Adrenal gland (tissue), 19 donors: ENCODE results near the gene SOX12. TPM values are rescaled to one million over a fixed set of nuclear protein-coding genes. Genes with fewer than 3 reads are reported as not detected.

Experiments
- DNase-seq, 7 donors: peaks; one replicate each; pipeline ENCODE4 v3.0.0-alpha.2; 2019 to 2020
- H3K27ac ChIP-seq, 5 donors: fragments of 200-600 bp; sonication (generic) in 4 of 5; 1 replicate in 3 of 5; 2 replicates in 2 of 5; pipeline versions ENCODE4 v1.5.1 to v1.8.0; 2016 to 2020; ENCODE audit warnings: mild to moderate bottlenecking in 1 of 5
- H3K27me3 ChIP-seq: fragments of 200-600 bp; 2 replicates; pipeline ENCODE4 v1.8.0; 2021
- H3K36me3 ChIP-seq, 2 donors: fragments of 200-600 bp; replicated peaks in 1 of 2; 1 replicate in 1 of 2; 2 replicates in 1 of 2; pipeline versions ENCODE4 v1.5.1 to v1.8.0; 2018 to 2022
- H3K4me1 ChIP-seq, 2 donors: fragments of 200-600 bp; replicated peaks in 1 of 2; 1 replicate in 1 of 2; 2 replicates in 1 of 2; pipeline versions ENCODE4 v1.5.1 to v1.8.0; 2018 to 2021
- H3K4me3 ChIP-seq, 4 donors: fragments of 200-600 bp; sonication (generic) in 3 of 4; one replicate each; pipeline ENCODE4 v1.5.1; 2016 to 2018
- H3K9me3 ChIP-seq, 3 donors: fragments of 200-600 bp; sonication (generic) in 1 of 3; replicated peaks in 1 of 3; 1 replicate in 2 of 3; 2 replicates in 1 of 3; pipeline versions ENCODE4 v1.5.1 to v1.8.0; 2016 to 2021
- CTCF ChIP-seq, 6 experiments: fragments of 450-650 bp in 4 of 6; fragments of 200-600 bp in 2 of 6; sonication (generic) in 1 of 6; IDR thresholded peaks; 1 replicate in 5 of 6; 2 replicates in 1 of 6; pipeline versions ENCODE4 v1.5.1 to v1.8.0; 2016 to 2021; ENCODE audit warnings: antibody characterized with exemption in 6 of 6, mild to moderate bottlenecking in 2 of 6, moderate library complexity in 1 of 6
- POLR2A ChIP-seq, 2 donors: fragments of 450-650 bp; IDR thresholded peaks; one replicate each; pipeline ENCODE4 v1.6.1; 2017; ENCODE audit warnings: antibody characterized with exemption in 2 of 2, mild to moderate bottlenecking in 2 of 2, moderate library complexity in 1 of 2
- WGBS, 4 donors: extraction: QIAGEN DNeasy Blood & Tissue Kit in 2 of 4; methylation state at CpG; one replicate each; pipeline versions ENCODE4 v1.1.5 to v1.1.7; 2013 to 2017; 5-methylcytosine and 5-hydroxymethylcytosine counted together
- intact Hi-C, 2 donors: fragments of 100-400 bp; cut with DNase I; formaldehyde crosslinking; loops; one replicate each; pipeline versions ENCODE4 v1.14.1 to v1.15.0; 2022 to 2023
- long read RNA-seq, 10 donors: library from polyadenylated mRNA in 3 of 10; unstranded in 2 of 10; stranded (forward) in 1 of 10; transcript quantifications; one replicate each; pipeline ENCODE4 v2.0.0 and lab custom pipeline, GENCODE V29; 2021 to 2026
- polyA plus RNA-seq, 3 donors: library from polyadenylated mRNA; stranded (reverse); fragments of 200-250 nt in 2 of 3; fragments of 350-450 nt in 1 of 3; fragmentation: Illumina TruSeq in 1 of 3; extraction: RNeasy Lipid Tissue Mini Kit (QIAGEN cat#74804) in 1 of 3; gene quantifications; one replicate each; pipeline ENCODE4 v1.2.3, GENCODE V29; 2013 to 2014
- total RNA-seq, 9 donors: library from RNA; depleted of rRNA in 4 of 9; stranded (reverse); fragments of >200 nt in 4 of 9; fragments of 120-200 nt in 1 of 9; fragmentation: NEBNext Ultra II Directional in 1 of 9; extraction: Animal tissue kit (Norgen Biotek cat#: 25700) in 1 of 9; gene quantifications; one replicate each; pipeline versions ENCODE4 v1.1.0 to v1.2.4, GENCODE V29; 2013 to 2023
- donor health status: healthy with polysubstance abuse.
- donor health status: Bipolar disorder and iron deficiency.
- donor health status: DM: yes; HTN: yes; CAD: no.
- donor health status: DM: no; HTN: no; CAD: no.
- donor health status: DM: no; HTN: no; CAD: no.
- donor health status: DM: yes; HTN: yes; CAD: no.

The SOX12 gene
- 10 to 100 TPM in 6 of 9 donors, 1 to 10 TPM in 3; 4.6 to 38.8 (median 11.5) TPM for total RNA-seq
- 10 to 100 TPM in 1 of 3 donors, 1 to 10 TPM in 2; 2.0 to 12.8 (median 5.4) TPM for polyA plus RNA-seq
- long read RNA-seq, donor 1, full-length matches to known transcripts = 24 of 24 reads
- long read RNA-seq, donor 1, partial matches to known transcripts = 0 of 24 reads
- long read RNA-seq, donor 1, other reads (novel, unspliced or antisense) = 0 of 24 reads
- long read RNA-seq, donor 2, full-length matches to known transcripts = 43 of 43 reads
- long read RNA-seq, donor 2, partial matches to known transcripts = 0 of 43 reads
- long read RNA-seq, donor 2, other reads (novel, unspliced or antisense) = 0 of 43 reads
- long read RNA-seq, donor 3, full-length matches to known transcripts = 13 of 13 reads
- long read RNA-seq, donor 3, partial matches to known transcripts = 0 of 13 reads
- long read RNA-seq, donor 3, other reads (novel, unspliced or antisense) = 0 of 13 reads
- long read RNA-seq, donor 4, full-length matches to known transcripts = 2 of 2 reads
- long read RNA-seq, donor 4, partial matches to known transcripts = 0 of 2 reads
- long read RNA-seq, donor 4, other reads (novel, unspliced or antisense) = 0 of 2 reads
- long read RNA-seq, donor 5, full-length matches to known transcripts = 21 of 21 reads
- long read RNA-seq, donor 5, partial matches to known transcripts = 0 of 21 reads
- long read RNA-seq, donor 5, other reads (novel, unspliced or antisense) = 0 of 21 reads
- long read RNA-seq, donor 6, full-length matches to known transcripts = 1 of 1 reads
- long read RNA-seq, donor 6, partial matches to known transcripts = 0 of 1 reads
- long read RNA-seq, donor 6, other reads (novel, unspliced or antisense) = 0 of 1 reads
- long read RNA-seq, donor 7, full-length matches to known transcripts = 26 of 26 reads
- long read RNA-seq, donor 7, partial matches to known transcripts = 0 of 26 reads
- long read RNA-seq, donor 7, other reads (novel, unspliced or antisense) = 0 of 26 reads
- long read RNA-seq, donor 8, full-length matches to known transcripts = 53 of 53 reads
- long read RNA-seq, donor 8, partial matches to known transcripts = 0 of 53 reads
- long read RNA-seq, donor 8, other reads (novel, unspliced or antisense) = 0 of 53 reads
- long read RNA-seq, donor 9, full-length matches to known transcripts = 38 of 38 reads
- long read RNA-seq, donor 9, partial matches to known transcripts = 0 of 38 reads
- long read RNA-seq, donor 9, other reads (novel, unspliced or antisense) = 0 of 38 reads
- long read RNA-seq, donor 10, full-length matches to known transcripts = 55 of 55 reads
- long read RNA-seq, donor 10, partial matches to known transcripts = 0 of 55 reads
- long read RNA-seq, donor 10, other reads (novel, unspliced or antisense) = 0 of 55 reads

DNA sequence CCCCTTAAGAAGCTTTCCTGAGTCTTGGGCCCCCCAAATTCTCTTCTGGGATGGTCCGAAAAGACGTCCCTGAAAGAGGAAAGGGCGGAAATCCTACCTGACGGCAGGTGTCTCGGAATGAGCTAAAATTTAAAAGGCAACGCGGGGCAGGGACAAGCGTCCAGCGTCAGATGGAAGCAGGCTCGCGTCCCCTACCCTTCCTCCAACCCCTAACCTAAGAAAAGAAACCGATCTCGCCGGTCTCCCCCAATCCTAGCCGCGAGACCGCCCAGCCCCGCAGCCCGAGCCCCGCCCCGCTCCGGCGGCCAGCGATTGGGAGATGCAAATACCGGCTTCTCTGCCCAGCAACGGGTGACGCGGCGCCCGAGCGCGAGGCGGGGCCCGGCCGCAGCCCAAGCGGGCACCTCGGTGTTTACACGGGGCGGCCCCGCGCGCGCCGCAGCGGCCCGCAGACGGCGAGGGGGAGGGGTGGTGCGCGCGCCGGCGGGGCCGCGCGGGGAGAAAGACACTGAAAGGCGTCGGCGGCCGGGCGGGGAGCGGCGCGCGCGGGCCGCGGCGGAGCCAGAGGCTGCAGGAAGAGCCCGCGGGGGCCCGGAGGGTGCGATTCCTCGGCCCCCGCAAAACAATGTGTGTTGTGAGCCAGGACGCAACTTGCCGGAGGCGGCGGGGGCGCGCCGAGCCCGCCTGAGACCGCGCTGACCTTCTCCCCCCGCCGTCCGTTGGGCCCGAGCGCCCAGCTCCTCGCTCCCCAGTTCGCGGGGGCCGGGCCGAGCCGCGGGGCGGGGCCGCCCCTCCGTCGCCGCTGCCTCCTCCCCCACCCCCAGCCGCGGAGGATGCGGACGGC is at the start of gene SOX12:
TSS of gene SOX12 (plus strand) at position 508 of the 844 bp plus-strand sequence. CDS start 373 bp downstream, outside the sequence.
- Histone ChIP-seq H3K9me3 (no peaks in the 10 kb centered on the region), H3K4me3 (peak within 1 kb of the TSS in 3 of 4 donors; percentile 51 to 83 (median 68)), H3K27ac (peak within 1 kb of the TSS; percentile 84 to 99 (median 94)), H3K27me3 (no peaks in the 10 kb centered on the region), H3K4me1 (peaks cover 20 to 25% of the 10 kb centered on the region in 2 donors), H3K36me3 (no peaks in the 10 kb centered on the region)
- peak; percentile 96 to 98 (median 98) for DNase-seq
- 0 to 1% (median 1%) methylated on average over 9 to 93 of the region's 106 CpGs for WGBS, 4 donors
- TF ChIP-seq CTCF (IDR thresholded peaks at IDR 0.05) (no peak), POLR2A (IDR thresholded peaks at IDR 0.05) (peak; percentile 66 to 70)
- intact Hi-C loops = no loop called here

GRCh38 chr20:275791-276190 is 49.6 kb upstream of the SOX12 start:
- WGBS, 4 donors = 89 to 98% (median 94%) methylated on average over 5 to 7 of the region's 7 CpGs
- H3K4me3 ChIP-seq = no peak overlapping the region
- no peaks in the 10 kb centered on the region for H3K36me3 ChIP-seq
- DNase-seq = no peak
- H3K27ac ChIP-seq = no peak overlapping the region
- H3K9me3 ChIP-seq = no peaks in the 10 kb centered on the region
- H3K4me1 ChIP-seq = no peaks in the 10 kb centered on the region
- no peaks in the 10 kb centered on the region for H3K27me3 ChIP-seq
- no peak for TF ChIP-seq POLR2A (IDR thresholded peaks at IDR 0.05)
- intact Hi-C loops = loop anchor here in 1 of 2 donors (5.0 kb wide), 1 partner anchor 57 kb away; no protein-coding TSS in a partner anchor

- Histone ChIP-seq H3K9me3 (no peaks in the 10 kb centered on the region), H3K4me1 (no peaks in the 10 kb centered on the region), H3K4me3 (no peak overlapping the region), H3K27ac (no peak overlapping the region), H3K36me3 (no peaks in the 10 kb centered on the region), H3K27me3 (no peaks in the 10 kb centered on the region)
- TF ChIP-seq POLR2A (IDR thresholded peaks at IDR 0.05) (no peak), CTCF (IDR thresholded peaks at IDR 0.05) (no peak)
- DNase-seq = peak in 2 of 7 donors; percentile 9 to 33
- 91 to 95% (median 94%) methylated on average over 10 to 12 of the region's 12 CpGs for WGBS, 4 donors
- intact Hi-C loops = loop anchor here in 1 of 2 donors (5.0 kb wide), 1 partner anchor 55 kb away; no protein-coding TSS in a partner anchor
These were observed 48.5 kb upstream of the SOX12 start for GRCh38 chr20:276620-277495.
